SK-N-DZ (cell line): ENCODE measurements around the gene XXYLT1.
"Not testable (repeated sequence)": the region's sequence is repeated elsewhere in the genome, so short reads cannot be mapped to it uniquely, and the experiment has no call there.

Source experiments
- DNase-seq: peaks from one replicate; pipeline ENCODE4 v3.0.0-alpha.2; 2015; ENCODE audit warnings: low spot score

XXYLT1 gene

GRCh38 chr3:195099951-195100785 lies 170.8 kb downstream of the XXYLT1 start:
- no peak for DNase-seq

- no peak for DNase-seq
These were observed 172.0 kb downstream of the XXYLT1 start for GRCh38 chr3:195098741-195099525.

GRCh38 chr3:195097331-195098255 lies 173.4 kb downstream of the XXYLT1 start:
- no peak for DNase-seq

- no peak for DNase-seq
These were observed 174.3 kb downstream of the XXYLT1 start for GRCh38 chr3:195096484-195097330.

- no peak for DNase-seq
These were observed 174.9 kb downstream of the XXYLT1 start for GRCh38 chr3:195096053-195096452.

GRCh38 chr3:195095704-195096036 lies 175.3 kb downstream of the XXYLT1 start:
- no peak for DNase-seq

- DNase-seq, result no peak
These were observed 175.8 kb downstream of the XXYLT1 start for GRCh38 chr3:195095035-195095703.

GRCh38 chr3:195094191-195094921 lies 176.6 kb downstream of the XXYLT1 start:
- DNase-seq, result no peak

GRCh38 chr3:195093731-195094130 lies 177.2 kb downstream of the XXYLT1 start:
- DNase-seq, result no peak

GRCh38 chr3:195087840-195088601 lies 182.9 kb downstream of the XXYLT1 start:
- DNase-seq, result not testable (repeated sequence)

GRCh38 chr3:195087328-195087727 lies 183.6 kb downstream of the XXYLT1 start:
- no peak for DNase-seq

- no peak for DNase-seq
These were observed 184.1 kb downstream of the XXYLT1 start for GRCh38 chr3:195086885-195087284.

GRCh38 chr3:195086341-195086740 lies 184.6 kb downstream of the XXYLT1 start:
- no peak for DNase-seq

GRCh38 chr3:195085356-195086130 lies 185.4 kb downstream of the XXYLT1 start:
- no peak for DNase-seq

GRCh38 chr3:195084746-195085145 lies 186.2 kb downstream of the XXYLT1 start:
- no peak for DNase-seq

- no peak for DNase-seq
These were observed 187.3 kb downstream of the XXYLT1 start for GRCh38 chr3:195083659-195084058.

- DNase-seq, result no peak
These were observed 188.1 kb downstream of the XXYLT1 start for GRCh38 chr3:195082811-195083210.
